Measurements from ENCODE around the gene GLIPR1.

DNA sequence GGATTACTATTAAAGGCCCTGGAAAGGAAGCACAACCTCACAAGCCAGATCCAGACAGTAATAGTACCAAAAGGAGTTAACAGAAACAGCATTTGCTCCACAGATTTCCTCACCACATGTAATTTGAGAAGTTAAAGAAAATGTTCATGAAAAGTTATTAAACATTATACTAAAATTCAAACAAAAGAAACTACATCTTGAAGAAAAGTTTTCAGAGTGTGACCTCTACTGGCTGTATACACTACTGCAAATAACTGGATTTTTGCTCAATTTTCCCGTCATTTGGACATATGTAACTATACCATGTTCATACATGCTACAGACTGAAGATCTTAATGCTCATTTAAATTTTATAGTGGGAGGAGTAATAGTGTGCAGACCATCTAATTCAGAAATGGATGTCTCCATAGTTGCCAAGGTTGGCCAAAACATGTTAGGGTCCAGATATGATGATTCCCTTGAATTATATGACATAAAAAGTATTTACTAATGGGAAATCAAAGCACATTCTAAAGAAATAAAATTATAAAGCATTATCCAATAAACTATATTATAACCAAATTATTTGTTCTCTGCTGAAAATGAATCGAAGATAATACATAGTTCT is 25.3 kb downstream of the GLIPR1 start:
- TF ChIP-seq, protein P1, sequence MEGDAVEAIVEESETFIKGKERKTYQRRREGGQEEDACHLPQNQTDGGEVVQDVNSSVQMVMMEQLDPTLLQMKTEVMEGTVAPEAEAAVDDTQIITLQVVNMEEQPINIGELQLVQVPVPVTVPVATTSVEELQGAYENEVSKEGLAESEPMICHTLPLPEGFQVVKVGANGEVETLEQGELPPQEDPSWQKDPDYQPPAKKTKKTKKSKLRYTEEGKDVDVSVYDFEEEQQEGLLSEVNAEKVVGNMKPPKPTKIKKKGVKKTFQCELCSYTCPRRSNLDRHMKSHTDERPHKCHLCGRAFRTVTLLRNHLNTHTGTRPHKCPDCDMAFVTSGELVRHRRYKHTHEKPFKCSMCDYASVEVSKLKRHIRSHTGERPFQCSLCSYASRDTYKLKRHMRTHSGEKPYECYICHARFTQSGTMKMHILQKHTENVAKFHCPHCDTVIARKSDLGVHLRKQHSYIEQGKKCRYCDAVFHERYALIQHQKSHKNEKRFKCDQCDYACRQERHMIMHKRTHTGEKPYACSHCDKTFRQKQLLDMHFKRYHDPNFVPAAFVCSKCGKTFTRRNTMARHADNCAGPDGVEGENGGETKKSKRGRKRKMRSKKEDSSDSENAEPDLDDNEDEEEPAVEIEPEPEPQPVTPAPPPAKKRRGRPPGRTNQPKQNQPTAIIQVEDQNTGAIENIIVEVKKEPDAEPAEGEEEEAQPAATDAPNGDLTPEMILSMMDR (IDR thresholded peaks at IDR 0.05): peak; percentile 21 to 66 (median 49)
- no peak for TF ChIP-seq POLR2A (IDR thresholded peaks at IDR 0.05)

All from heart left ventricle (tissue), 13 donors.